Measurements from ENCODE around the gene TBC1D3E. TPM values are rescaled to one million over a fixed set of nuclear protein-coding genes. Genes with fewer than 3 reads are reported as not detected.
"Not testable (repeated sequence)": the region's sequence is repeated elsewhere in the genome, so short reads cannot be mapped to it uniquely, and the experiment has no call there.

The TBC1D3E gene
- total RNA-seq (2012; rRNA removed) (not detected in 2 replicates), polyA plus RNA-seq (2012; rRNA removed) (not detected in 2 replicates), Bru-seq, nascent RNA (percentile 14 among the genes with signal in this experiment), BruChase-seq, experiment 1, labeled RNA remaining after a 6-hour chase (percentile 13 among the genes with signal in this experiment), BruChase-seq, experiment 2, labeled RNA remaining after a 2-hour chase (percentile 17 among the genes with signal in this experiment)
- polyA plus RNA-seq (2012; cell fraction: cytosol; rRNA removed), result not detected in 2 replicates
- not detected in 2 replicates for polyA plus RNA-seq (2012; cell fraction: nucleus; rRNA removed; ENCODE audit: low replicate concordance)
- long read RNA-seq, result 0 reads

DNA sequence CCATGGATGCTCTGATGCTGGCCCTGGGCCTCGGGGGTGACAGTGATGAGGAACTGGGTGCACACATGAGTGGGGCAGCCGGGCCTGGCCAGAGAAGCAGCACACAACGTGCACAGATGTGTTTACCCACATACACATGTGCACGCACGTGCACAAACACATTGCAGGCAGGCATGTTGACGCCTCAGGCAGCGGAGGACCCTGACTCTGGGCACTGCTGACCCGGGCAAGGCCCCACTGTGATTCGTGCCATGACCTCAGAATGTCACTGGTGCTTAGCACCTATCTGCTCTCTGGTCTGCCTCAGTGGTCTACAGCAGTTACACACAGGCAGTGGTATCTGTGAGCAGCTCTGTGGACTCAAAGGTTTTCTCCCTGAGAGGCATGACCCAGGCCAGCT is at the start of gene TBC1D3E:
TSS of gene TBC1D3E (plus strand) at position 301 of the 400 bp plus-strand sequence. CDS start 1,545 bp downstream, outside the sequence.
- intact Hi-C loops (cut with micrococcal nuclease); H2BK20ac ChIP-seq (ENCODE audit: low read depth, low read length); H4K8ac ChIP-seq (ENCODE audit: low read depth in 2 of 2, low read length in 2 of 2); CTCF ChIA-PET; H2AK5ac ChIP-seq (ENCODE audit: low read depth, low read length); H2BK5ac ChIP-seq (ENCODE audit: low read depth, low read length, poor library complexity, severe bottlenecking); H2AK9ac ChIP-seq (replicated peaks; ENCODE audit: low read depth, low read length, poor library complexity); dilution Hi-C loops (cut with HindIII; ENCODE audit: low sequenced_read_pairs, unreplicated experiment); H3K36me3 ChIP-seq (ENCODE audit: control insufficient read depth, insufficient read depth, low read length); BruUV-seq (replicated peaks); H3K23ac ChIP-seq (ENCODE audit: low read depth, low read length); H3K27me3 ChIP-seq (ENCODE audit: control insufficient read depth, insufficient read depth, low read length); DNase-seq; H3K9me1 ChIP-seq (ENCODE audit: insufficient read depth, low read length); H3K9ac ChIP-seq (ENCODE audit: low read depth, low read length); POLR2A ChIA-PET (ENCODE audit: unreplicated experiment); H4K91ac ChIP-seq (ENCODE audit: insufficient read depth, low read depth, low read length); H3K56ac ChIP-seq (ENCODE audit: extremely low read depth, insufficient read depth, low read length); H3K79me1 ChIP-seq (ENCODE audit: low read depth in 1 of 2, low read length in 2 of 2); H3K4me1 ChIP-seq (ENCODE audit: control insufficient read depth, insufficient read depth, low read length); H4K5ac ChIP-seq (ENCODE audit: low read depth, low read length); H2BK120ac ChIP-seq (ENCODE audit: low read depth, low read length); H3K27ac ChIP-seq (ENCODE audit: insufficient read depth, low read length); ATAC-seq (ENCODE audit: low read depth); H3K9me3 ChIP-seq (ENCODE audit: control insufficient read depth, insufficient read depth, low read length); H3K4me2 ChIP-seq (ENCODE audit: low read depth, low read length); in situ Hi-C loops (cut with MboI; ENCODE audit: low sequenced_read_pairs); H4K20me1 ChIP-seq (ENCODE audit: insufficient read depth, low read length); H3K14ac ChIP-seq (replicated peaks; ENCODE audit: low read depth, low read length); H2AFZ ChIP-seq (replicated peaks; ENCODE audit: low read length, poor library complexity); H2BK15ac ChIP-seq (ENCODE audit: low read depth, low read length); H3K4me3 ChIP-seq (ENCODE audit: insufficient read depth, low read depth, low read length); H3K18ac ChIP-seq (ENCODE audit: low read depth, low read length); H3K4ac ChIP-seq (ENCODE audit: low read depth, low read length): not testable (repeated sequence)
- no CpG with 5 or more reads among the region's 9 CpGs for WGBS, 2 experiments (ENCODE audit: extremely low coverage in 2 of 2, insufficient read length in 1 of 2)

DNA sequence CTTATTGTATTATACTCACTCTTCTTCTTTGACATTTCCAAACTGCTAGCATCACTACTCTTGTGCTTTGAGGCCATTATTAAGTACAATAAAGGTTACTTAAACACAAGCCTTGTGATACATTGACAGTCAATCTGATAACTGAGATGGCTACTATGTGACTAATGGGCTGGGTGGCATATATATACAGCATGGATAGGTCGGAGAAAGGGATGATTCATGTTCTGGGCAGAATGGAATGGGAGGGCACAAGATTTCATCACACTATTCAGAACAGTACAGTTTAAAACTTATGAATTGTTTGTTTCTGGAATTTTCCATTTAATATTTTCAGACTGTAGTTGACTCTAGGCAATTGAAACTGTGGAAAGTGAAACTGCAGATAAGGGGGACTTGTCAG is 40.4 kb upstream of the TBC1D3E start:
- H2BK20ac ChIP-seq (ENCODE audit: low read depth, low read length); dilution Hi-C loops (cut with HindIII; ENCODE audit: low sequenced_read_pairs, unreplicated experiment); H2AFZ ChIP-seq (replicated peaks; ENCODE audit: low read length, poor library complexity); H3K18ac ChIP-seq (ENCODE audit: low read depth, low read length); H3K4me3 ChIP-seq (ENCODE audit: insufficient read depth, low read depth, low read length); in situ Hi-C loops (cut with MboI; ENCODE audit: low sequenced_read_pairs); H3K79me1 ChIP-seq (ENCODE audit: low read depth in 1 of 2, low read length in 2 of 2); H3K56ac ChIP-seq (ENCODE audit: extremely low read depth, insufficient read depth, low read length); H3K27ac ChIP-seq (ENCODE audit: insufficient read depth, low read length); H3K4me1 ChIP-seq (ENCODE audit: control insufficient read depth, insufficient read depth, low read length); POLR2A ChIA-PET (ENCODE audit: unreplicated experiment); H3K27me3 ChIP-seq (ENCODE audit: control insufficient read depth, insufficient read depth, low read length); BruUV-seq (replicated peaks); H4K8ac ChIP-seq (ENCODE audit: low read depth in 2 of 2, low read length in 2 of 2); H2AK9ac ChIP-seq (replicated peaks; ENCODE audit: low read depth, low read length, poor library complexity); DNase-seq; H3K36me3 ChIP-seq (ENCODE audit: control insufficient read depth, insufficient read depth, low read length); H3K4ac ChIP-seq (ENCODE audit: low read depth, low read length); H3K4me2 ChIP-seq (ENCODE audit: low read depth, low read length); H2AK5ac ChIP-seq (ENCODE audit: low read depth, low read length); H2BK15ac ChIP-seq (ENCODE audit: low read depth, low read length); H4K91ac ChIP-seq (ENCODE audit: insufficient read depth, low read depth, low read length); H4K20me1 ChIP-seq (ENCODE audit: insufficient read depth, low read length); H3K9ac ChIP-seq (ENCODE audit: low read depth, low read length); H3K9me1 ChIP-seq (ENCODE audit: insufficient read depth, low read length); H2BK5ac ChIP-seq (ENCODE audit: low read depth, low read length, poor library complexity, severe bottlenecking); CTCF ChIA-PET; H3K14ac ChIP-seq (replicated peaks; ENCODE audit: low read depth, low read length); H4K5ac ChIP-seq (ENCODE audit: low read depth, low read length); H3K9me3 ChIP-seq (ENCODE audit: control insufficient read depth, insufficient read depth, low read length); H3K23ac ChIP-seq (ENCODE audit: low read depth, low read length); H2BK120ac ChIP-seq (ENCODE audit: low read depth, low read length); intact Hi-C loops (cut with micrococcal nuclease): not testable (repeated sequence)
- WGBS, 2 experiments (ENCODE audit: extremely low coverage in 2 of 2, insufficient read length in 1 of 2), result no CpG with 5 or more reads among the region's 1 CpG
- peak; percentile 80 for ATAC-seq (ENCODE audit: low read depth)

Data from IMR-90 (cell line).